HG03378 (cell line): ENCODE measurements around the gene GUCY1A2.
A peak's percentile ranks its signal among the peaks of the same experiment; 100 is the strongest.
"Not testable (repeated sequence)": the region's sequence is repeated elsewhere in the genome, so short reads cannot be mapped to it uniquely, and the experiment has no call there.

Experiments
- ATAC-seq: cut with Tn5 transposase; IDR thresholded peaks from one replicate; pipeline ENCODE4 v1.9.1; 2021; ENCODE audit warnings: mild to moderate bottlenecking, moderate library complexity; ENCODE audit not compliant: unreplicated experiment

GUCY1A2 gene

GRCh38 chr11:106957030-106957482, 61.2 kb downstream of the GUCY1A2 start:
- no peak for ATAC-seq

DNA sequence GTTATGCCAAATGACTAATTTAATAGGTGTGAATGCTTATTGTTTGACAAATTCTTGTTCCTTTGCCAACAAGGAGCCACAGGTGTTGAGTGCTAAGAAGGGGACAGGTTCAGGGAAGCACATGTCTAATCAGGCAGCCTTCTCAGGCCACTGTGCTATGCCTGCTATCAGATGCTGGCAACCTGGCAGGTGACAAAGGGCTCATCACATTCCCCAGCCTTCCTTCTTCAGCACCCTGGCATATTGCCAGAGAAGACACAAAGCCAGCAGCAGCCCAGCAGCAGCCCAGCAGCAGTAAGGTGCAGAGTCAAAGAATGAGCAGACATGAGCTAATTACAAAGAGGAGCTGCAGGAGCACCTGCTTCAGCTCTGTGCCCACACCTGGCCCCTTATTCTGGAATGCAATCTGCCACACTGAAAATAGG, 68.2 kb downstream of the GUCY1A2 start:
- ATAC-seq = no peak

DNA sequence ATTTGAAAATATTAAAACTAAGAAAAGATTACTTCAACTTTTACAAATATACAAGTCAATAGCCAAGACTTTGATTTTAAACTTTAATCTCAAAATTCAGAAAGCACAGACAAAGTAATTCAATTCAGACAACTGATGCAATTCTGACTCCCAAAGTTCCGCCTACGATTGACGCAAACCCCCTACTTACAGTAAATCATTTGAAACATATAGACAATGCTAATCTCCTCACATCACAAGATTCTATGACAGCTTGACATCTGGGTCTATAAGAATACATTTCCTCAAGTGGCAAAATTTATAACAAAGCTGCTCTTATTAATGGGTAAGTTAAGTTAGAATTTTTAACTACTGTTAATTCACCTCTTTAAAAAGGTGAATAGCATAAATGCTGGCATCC, 75.2 kb downstream of the GUCY1A2 start:
- no peak for ATAC-seq

DNA sequence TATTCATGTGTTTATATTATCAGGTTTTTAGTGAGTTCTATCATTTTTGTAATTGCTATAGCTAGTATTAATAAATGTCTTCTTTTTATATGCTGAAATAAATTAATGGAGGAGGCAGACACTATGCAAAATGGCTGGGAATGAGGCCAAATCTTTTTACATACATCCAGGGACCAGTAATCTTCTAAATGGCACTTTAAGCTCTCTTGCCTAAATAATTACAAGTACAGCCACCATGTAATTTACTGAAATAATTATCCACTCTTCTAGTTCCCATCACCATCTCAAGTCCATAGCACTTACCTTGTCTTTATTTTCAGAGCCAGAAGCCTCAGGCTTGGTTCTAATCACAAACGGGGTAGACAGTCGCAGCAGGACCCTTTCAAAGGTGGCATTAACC, 79.1 kb downstream of the GUCY1A2 start:
- no peak for ATAC-seq

- no peak for ATAC-seq
Observed at GRCh38 chr11:106937111-106937510, 81.2 kb downstream of the GUCY1A2 start.

GRCh38 chr11:106925245-106925644, 93.0 kb downstream of the GUCY1A2 start:
- no peak for ATAC-seq

GRCh38 chr11:106920899-106921509, 97.3 kb downstream of the GUCY1A2 start:
- no peak for ATAC-seq

- peak; percentile 80 for ATAC-seq
Observed at GRCh38 chr11:106917973-106918372, 100.3 kb downstream of the GUCY1A2 start.

- ATAC-seq = no peak
Observed at GRCh38 chr11:106914409-106914808, 103.9 kb downstream of the GUCY1A2 start.

DNA sequence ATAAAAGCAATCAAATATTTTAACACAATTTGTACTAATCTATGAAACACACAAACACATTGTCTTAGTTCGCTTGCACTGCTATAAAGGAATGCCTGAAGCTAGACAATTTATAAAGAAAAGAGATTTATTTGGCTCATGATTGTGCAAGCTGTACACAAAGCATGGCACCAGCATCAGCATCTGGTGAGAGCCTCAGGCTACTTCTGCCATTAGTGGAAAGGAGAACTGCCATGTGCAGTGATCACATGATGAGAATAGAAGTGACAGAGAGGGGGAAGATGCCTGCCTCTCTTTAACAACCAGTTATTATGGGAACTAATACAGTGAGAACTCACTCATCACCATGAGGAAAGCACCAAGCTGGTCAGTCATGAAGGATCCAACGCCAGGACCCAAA, 105.1 kb downstream of the GUCY1A2 start:
- ATAC-seq = no peak

DNA sequence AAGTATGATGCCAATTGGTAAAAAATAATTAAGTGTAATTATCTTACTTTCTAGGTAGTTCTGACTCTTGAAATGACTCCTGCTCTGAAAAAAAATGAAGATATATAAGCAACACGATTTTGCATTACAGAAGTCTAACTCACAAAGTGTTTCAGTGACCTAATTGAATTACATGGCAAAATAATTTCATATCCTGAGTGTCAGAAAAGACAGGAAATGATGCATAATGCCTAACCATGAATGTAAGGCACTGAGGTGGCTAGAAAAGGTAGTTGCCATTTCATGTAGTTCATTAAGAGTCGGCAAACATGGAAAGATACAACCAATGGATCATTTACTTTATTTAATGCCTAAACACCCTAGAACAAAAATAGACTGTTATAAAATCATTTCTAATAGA, 113.5 kb downstream of the GUCY1A2 start:
- no peak for ATAC-seq

GRCh38 chr11:106889718-106890117, 128.6 kb downstream of the GUCY1A2 start:
- ATAC-seq = no peak

DNA sequence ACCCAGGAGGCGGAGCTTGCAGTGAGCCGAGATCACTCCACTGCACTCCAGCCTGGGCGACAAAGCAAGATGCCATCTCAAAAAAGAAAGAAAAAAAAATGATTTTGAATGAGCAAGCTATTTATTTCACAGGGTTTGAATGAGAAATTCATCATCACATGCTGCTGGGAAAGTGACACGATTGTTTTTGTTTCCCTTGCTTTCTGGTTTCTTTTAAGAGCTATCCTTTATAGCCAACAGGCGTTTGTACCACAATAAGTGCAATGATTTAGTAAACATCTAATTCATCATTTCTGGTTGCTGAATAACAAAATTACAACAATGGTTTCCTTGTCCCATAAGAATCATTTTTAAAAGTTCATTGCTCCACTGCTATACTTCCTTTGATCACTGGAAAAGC, 129.9 kb downstream of the GUCY1A2 start:
- no peak for ATAC-seq

GRCh38 chr11:106883693-106884092, 134.6 kb downstream of the GUCY1A2 start:
- ATAC-seq = not testable (repeated sequence)

DNA sequence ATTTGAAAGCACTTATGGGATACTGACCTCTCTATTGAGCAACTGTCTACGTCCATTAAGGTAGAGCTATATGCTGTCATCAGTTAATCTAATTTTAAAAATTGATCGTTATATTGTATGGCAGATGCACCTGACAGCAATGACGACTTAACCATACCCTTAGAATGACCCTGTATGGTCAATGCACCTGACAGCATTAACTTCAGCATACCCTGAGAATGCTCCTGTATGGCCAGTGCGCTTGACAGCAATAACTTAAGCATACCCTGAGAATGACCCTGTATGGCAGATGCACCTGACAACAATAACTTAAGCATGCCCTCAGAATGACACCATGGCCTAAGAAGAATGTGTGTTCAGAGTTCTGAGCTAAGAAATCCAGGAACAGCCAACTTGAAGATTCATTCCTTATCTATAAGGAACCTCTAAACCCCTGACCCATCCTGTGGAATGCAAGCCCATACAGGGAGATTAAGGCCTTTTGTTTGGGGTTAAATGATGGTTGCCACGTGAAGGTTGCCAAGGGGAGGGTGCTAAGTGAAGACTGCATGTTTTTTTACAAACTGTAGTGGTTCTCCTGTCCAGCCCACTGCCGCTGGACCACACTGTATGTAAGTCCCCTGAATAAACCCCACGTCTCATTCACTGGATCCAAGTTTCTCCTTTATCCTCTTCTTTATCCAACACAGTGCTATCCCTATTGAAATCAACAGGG, 138.3 kb downstream of the GUCY1A2 start:
- ATAC-seq = no peak

GRCh38 chr11:106879029-106879428, 139.2 kb downstream of the GUCY1A2 start:
- no peak for ATAC-seq

DNA sequence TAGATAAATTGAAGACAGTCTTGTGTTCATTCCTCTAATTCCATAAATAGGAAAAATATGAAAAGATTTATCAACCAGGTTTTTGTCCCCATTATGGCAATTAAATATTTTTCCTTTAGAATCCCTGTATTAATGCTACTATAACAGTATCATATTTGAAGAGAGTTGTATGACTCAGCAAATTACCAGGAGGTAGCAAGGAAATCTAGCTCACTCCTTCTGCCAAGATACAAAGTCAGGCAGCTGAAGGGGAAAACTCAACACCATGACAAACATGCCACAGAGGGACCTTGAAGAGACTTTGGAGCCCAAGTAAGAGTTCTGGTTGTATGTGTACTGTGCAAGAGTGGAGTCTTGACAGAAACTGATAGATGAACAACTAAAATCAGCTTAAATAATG, 143.3 kb downstream of the GUCY1A2 start:
- no peak for ATAC-seq

DNA sequence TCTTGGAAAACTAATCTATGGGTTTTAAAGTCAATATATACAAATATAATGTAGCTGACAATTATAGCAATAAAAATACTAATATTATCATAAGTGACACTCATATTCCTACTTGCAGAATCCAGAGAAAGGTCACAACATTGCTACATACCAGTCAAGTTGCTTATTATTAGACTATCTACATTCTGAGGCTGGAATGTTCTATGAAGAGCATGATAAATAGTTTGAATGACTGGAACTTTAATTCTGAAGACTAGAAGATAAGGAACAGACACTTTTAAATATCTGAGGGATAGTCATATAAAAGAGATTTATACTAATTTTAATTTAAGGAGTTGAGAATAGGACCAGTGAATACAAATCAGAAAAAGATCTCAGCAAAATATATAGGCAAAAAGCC, 146.0 kb downstream of the GUCY1A2 start:
- no peak for ATAC-seq

GRCh38 chr11:106858200-106858599, 160.1 kb downstream of the GUCY1A2 start:
- no peak for ATAC-seq

DNA sequence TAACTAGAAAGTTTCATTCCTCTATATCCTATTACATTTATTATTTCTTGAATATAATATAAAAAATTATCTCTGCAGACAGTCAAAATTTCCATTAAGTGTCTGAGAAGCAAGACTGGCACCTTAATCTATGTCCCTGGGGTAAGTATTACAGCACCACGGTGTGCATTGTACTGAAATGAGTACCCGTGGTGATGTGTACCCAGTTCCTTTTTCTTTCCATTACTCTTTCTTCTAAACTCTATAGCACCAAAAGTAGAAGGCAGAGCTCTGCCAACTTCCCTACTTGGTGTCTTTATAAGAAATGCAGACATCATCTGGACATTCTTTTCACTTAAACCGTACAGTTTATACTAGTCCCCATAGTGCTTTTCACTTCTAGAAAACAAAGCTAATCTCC, 161.7 kb downstream of the GUCY1A2 start:
- no peak for ATAC-seq

DNA sequence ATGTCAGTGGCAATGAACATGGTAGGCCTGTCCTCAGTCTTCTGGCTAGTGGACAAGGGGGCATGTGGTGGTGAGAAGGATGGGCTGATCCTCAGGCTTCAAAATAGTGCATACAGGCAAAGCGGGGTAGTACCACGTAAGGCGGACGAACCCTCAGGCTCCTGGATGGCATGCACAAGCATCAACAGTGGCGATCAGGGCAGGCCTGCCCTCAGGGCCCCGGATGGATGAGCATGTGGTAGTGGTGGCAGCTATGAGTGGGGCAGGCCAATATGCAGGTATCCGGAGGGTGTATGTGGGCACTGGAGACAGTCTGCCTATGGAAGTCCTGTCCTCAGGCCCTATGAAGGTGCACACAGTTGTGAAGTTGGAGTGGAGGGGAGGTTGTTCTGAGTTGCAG, 163.8 kb downstream of the GUCY1A2 start:
- no peak for ATAC-seq

- ATAC-seq = no peak
Observed at GRCh38 chr11:106853850-106854401, 164.3 kb downstream of the GUCY1A2 start.
